ENCODE data around the gene SDHD. TPM values are rescaled to one million over a fixed set of nuclear protein-coding genes. Genes with fewer than 3 reads are reported as not detected.

Gene SDHD
- total and polyA plus RNA-seq, 2 of the 8 experiments (the other 6 are each of a cell fraction or from before 2014, with no cell fraction given): 96.0 to 181 TPM

GRCh38 chr11:112129656-112130055 is 43.0 kb downstream of the SDHD start (continued):
- TF ChIP-seq GTF2F1 (IDR thresholded peaks at IDR 0.05; ENCODE audit: borderline replicate concordance, low read depth, low read length): no peak

All from H1 (cell line).